Measurements from ENCODE around the gene DSG1.
"Not testable (repeated sequence)": the region's sequence is repeated elsewhere in the genome, so short reads cannot be mapped to it uniquely, and the experiment has no call there.

DSG1 gene

DNA sequence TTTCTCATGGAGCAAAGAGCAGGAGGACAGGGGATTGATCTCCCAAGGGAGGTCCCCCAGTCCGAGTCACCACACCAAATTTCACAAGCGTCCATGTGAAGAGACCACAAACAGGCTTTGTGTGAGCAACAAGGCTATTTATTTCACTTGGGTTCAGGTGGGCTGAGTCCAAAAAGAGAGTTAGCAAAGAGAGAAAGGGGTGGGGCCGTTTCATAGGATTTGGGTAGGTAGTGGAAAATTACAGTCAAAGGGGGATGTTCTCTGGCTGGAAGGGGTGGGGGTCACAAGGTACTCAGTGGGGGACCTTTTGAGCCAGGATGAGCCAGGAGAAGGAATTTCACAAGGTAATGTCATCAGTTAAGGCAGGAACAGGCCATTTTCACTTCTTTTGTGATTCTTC is 28.5 kb upstream of the DSG1 start:
- H3K4me1 ChIP-seq (ENCODE audit: control insufficient read depth, insufficient read depth, low read length); H3K27me3 ChIP-seq (ENCODE audit: control insufficient read depth, insufficient read depth, low read length, poor library complexity, severe bottlenecking); H3K4me3 ChIP-seq (ENCODE audit: insufficient read depth, low read depth, low read length); H3K27ac ChIP-seq (ENCODE audit: insufficient read depth, low read depth, low read length, poor library complexity, severe bottlenecking); H3K36me3 ChIP-seq (ENCODE audit: control insufficient read depth, insufficient read depth, low read length); H3K9me3 ChIP-seq (ENCODE audit: control insufficient read depth, low read length): not testable (repeated sequence)
- WGBS, 2 experiments: 58% methylated on average over 3 of the region's 3 CpGs

DNA sequence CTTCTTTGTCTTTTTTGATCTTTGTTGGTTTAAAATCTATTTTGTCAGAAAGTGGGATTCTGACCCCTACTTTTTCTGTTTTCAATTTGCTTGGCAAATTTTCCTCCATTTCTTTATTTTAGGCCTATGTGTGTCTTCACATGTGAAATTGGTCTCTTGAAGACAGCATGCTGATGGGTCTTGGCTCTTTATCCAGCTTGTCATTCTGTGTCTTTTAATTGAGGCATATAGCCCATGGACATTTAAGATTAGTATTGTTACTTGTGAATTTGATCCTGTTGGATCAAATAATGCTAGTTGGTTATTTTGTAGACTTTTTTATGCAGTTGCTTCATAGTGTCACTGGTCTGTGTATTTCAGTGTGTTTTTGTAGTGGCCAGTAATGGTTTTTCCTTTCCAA is 26.3 kb upstream of the DSG1 start:
- no peaks in the 10 kb centered on the region for H3K4me1 ChIP-seq (ENCODE audit: control insufficient read depth, insufficient read depth, low read length)
- no peaks in the 10 kb centered on the region for H3K27me3 ChIP-seq (ENCODE audit: control insufficient read depth, insufficient read depth, low read length, poor library complexity, severe bottlenecking)
- no peak overlapping the region for H3K4me3 ChIP-seq (ENCODE audit: insufficient read depth, low read depth, low read length)
- H3K36me3 ChIP-seq (ENCODE audit: control insufficient read depth, insufficient read depth, low read length): no peaks in the 10 kb centered on the region
- H3K27ac ChIP-seq (ENCODE audit: insufficient read depth, low read depth, low read length, poor library complexity, severe bottlenecking): no peak overlapping the region
- H3K9me3 ChIP-seq (ENCODE audit: control insufficient read depth, low read length): no peaks in the 10 kb centered on the region

DNA sequence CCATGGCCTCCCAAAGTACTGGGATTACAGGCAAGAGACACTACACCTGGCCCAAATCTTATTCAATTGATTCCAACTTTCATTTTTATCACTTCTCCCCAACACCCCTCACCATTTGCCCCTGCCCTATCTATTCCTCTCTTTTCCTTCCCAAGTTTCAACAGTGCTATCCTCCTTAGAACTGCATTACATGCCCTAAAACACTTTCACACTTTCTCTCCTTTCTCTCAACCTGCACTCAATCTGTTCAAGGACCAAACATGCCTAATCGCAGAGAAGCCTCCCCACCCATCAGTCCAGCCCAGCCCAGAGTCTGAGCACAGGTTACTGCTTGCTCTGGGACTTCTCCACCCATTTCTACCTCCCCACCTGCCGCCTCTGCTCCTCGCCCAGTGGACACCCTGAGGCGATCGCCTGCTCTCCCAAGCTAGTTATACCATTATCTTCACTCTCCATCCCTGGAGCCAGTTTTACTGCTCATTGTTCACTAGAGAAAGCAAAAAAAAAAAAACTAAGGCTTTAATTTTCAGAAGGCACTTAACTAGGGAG is 23.7 kb upstream of the DSG1 start:
- Histone ChIP-seq H3K9me3 (ENCODE audit: control insufficient read depth, low read length) (no peaks in the 10 kb centered on the region), H3K4me3 (ENCODE audit: insufficient read depth, low read depth, low read length) (no peak overlapping the region), H3K4me1 (ENCODE audit: control insufficient read depth, insufficient read depth, low read length) (no peaks in the 10 kb centered on the region), H3K36me3 (ENCODE audit: control insufficient read depth, insufficient read depth, low read length) (no peaks in the 10 kb centered on the region), H3K27ac (ENCODE audit: insufficient read depth, low read depth, low read length, poor library complexity, severe bottlenecking) (no peak overlapping the region), H3K27me3 (ENCODE audit: control insufficient read depth, insufficient read depth, low read length, poor library complexity, severe bottlenecking) (no peaks in the 10 kb centered on the region)
- WGBS, 2 experiments: 89 to 92% methylated on average over 5 of the region's 5 CpGs

DNA sequence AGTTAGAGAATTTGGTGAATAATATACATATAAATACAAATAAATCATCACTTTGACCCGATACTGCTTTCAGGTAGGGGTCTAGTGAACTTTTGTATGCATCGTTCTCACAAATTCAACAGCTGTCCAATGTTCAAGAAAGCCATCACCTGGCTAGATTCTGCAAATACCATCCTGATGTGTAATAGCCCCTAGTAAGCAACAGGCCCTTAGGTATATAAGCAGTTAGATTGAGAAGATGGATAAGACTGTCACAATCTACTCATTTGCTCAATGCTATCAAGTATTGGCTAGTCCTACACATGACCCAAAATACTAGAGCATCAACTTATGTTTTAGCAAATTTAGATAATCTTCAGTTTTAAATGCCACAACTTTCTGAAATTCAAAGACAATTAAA is 20.7 kb upstream of the DSG1 start:
- H3K36me3 ChIP-seq (ENCODE audit: control insufficient read depth, insufficient read depth, low read length): no peaks in the 10 kb centered on the region
- WGBS, 2 experiments: 95 to 100% methylated on average over 2 of the region's 2 CpGs
- no peaks in the 10 kb centered on the region for H3K9me3 ChIP-seq (ENCODE audit: control insufficient read depth, low read length)
- no peaks in the 10 kb centered on the region for H3K27me3 ChIP-seq (ENCODE audit: control insufficient read depth, insufficient read depth, low read length, poor library complexity, severe bottlenecking)
- H3K27ac ChIP-seq (ENCODE audit: insufficient read depth, low read depth, low read length, poor library complexity, severe bottlenecking): no peak overlapping the region
- peaks cover 15% of the 10 kb centered on the region for H3K4me1 ChIP-seq (ENCODE audit: control insufficient read depth, insufficient read depth, low read length)
- no peak overlapping the region for H3K4me3 ChIP-seq (ENCODE audit: insufficient read depth, low read depth, low read length)

DNA sequence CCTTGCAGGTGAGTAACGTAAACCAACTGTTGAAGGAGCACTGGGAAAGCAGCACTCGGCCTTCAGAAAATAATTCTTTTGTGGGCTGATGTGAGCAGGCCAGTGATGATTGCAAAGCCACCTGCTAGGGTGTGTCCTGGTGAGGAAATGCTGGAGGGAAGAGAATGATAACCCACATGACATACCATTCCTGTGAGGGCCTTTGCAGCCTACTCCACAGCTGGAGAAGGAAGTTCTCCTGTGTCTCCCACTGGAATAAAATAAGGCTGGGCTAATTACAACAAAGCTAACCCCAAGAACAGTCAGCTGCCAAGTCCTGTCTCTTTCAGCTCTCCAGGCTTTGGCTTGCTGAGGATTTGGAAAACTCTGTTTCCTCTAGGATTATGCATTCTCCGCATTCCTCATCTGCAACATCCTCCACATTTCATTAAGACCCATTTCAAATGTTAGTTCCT is 16.7 kb upstream of the DSG1 start:
- Histone ChIP-seq H3K27me3 (ENCODE audit: control insufficient read depth, insufficient read depth, low read length, poor library complexity, severe bottlenecking) (no peaks in the 10 kb centered on the region), H3K36me3 (ENCODE audit: control insufficient read depth, insufficient read depth, low read length) (no peaks in the 10 kb centered on the region), H3K4me3 (ENCODE audit: insufficient read depth, low read depth, low read length) (no peak overlapping the region), H3K9me3 (ENCODE audit: control insufficient read depth, low read length) (no peaks in the 10 kb centered on the region), H3K4me1 (ENCODE audit: control insufficient read depth, insufficient read depth, low read length) (peaks cover 15% of the 10 kb centered on the region), H3K27ac (ENCODE audit: insufficient read depth, low read depth, low read length, poor library complexity, severe bottlenecking) (no peak overlapping the region)
- 90% methylated on average over 3 of the region's 3 CpGs for WGBS, 2 experiments

DNA sequence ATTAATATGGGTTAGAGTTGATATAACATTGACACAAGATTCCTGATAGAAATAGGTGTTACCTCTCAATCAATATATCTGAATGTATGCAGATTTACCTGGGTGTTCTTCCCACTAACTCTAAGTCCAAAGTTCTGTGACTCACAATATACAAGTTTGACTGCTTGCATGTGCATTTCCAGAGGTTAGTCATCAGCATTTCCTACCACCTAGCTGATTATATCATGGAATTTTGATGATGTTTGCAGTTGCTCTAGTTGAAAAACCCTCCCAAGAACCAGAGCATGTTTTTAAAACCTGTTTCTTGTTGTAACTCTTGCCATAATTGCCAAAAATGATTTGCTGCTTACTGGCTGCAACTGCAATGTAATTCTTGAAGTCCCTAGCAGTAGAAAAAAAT is 15.0 kb upstream of the DSG1 start:
- Histone ChIP-seq H3K4me1 (ENCODE audit: control insufficient read depth, insufficient read depth, low read length) (peaks cover 15% of the 10 kb centered on the region), H3K4me3 (ENCODE audit: insufficient read depth, low read depth, low read length) (no peak overlapping the region), H3K27ac (ENCODE audit: insufficient read depth, low read depth, low read length, poor library complexity, severe bottlenecking) (no peak overlapping the region), H3K36me3 (ENCODE audit: control insufficient read depth, insufficient read depth, low read length) (no peaks in the 10 kb centered on the region), H3K9me3 (ENCODE audit: control insufficient read depth, low read length) (no peaks in the 10 kb centered on the region), H3K27me3 (ENCODE audit: control insufficient read depth, insufficient read depth, low read length, poor library complexity, severe bottlenecking) (no peaks in the 10 kb centered on the region)

DNA sequence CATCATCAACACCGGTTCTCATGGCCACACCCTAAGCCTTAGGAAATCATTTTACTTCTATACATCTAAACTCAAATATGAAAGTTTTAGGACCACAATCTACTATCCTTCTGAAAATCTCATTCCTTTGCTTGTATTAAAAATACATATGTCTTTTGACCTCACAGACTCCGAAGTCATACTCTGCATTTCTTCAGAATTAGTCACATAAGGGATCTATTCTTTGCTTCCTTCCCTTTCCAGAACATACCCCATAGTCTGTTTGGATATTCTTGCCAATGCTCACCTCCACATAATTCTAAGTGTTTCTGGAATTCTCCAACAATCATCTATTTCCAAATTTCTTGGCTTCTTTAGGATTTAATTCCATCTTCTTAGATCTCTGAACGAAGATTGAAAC is 14.2 kb upstream of the DSG1 start:
- Histone ChIP-seq H3K4me1 (ENCODE audit: control insufficient read depth, insufficient read depth, low read length) (peaks cover 15% of the 10 kb centered on the region), H3K4me3 (ENCODE audit: insufficient read depth, low read depth, low read length) (no peak overlapping the region), H3K27ac (ENCODE audit: insufficient read depth, low read depth, low read length, poor library complexity, severe bottlenecking) (no peak overlapping the region), H3K36me3 (ENCODE audit: control insufficient read depth, insufficient read depth, low read length) (no peaks in the 10 kb centered on the region), H3K9me3 (ENCODE audit: control insufficient read depth, low read length) (no peaks in the 10 kb centered on the region), H3K27me3 (ENCODE audit: control insufficient read depth, insufficient read depth, low read length, poor library complexity, severe bottlenecking) (no peaks in the 10 kb centered on the region)
- WGBS, 2 experiments: 90 to 91% methylated on average over 3 of the region's 3 CpGs

DNA sequence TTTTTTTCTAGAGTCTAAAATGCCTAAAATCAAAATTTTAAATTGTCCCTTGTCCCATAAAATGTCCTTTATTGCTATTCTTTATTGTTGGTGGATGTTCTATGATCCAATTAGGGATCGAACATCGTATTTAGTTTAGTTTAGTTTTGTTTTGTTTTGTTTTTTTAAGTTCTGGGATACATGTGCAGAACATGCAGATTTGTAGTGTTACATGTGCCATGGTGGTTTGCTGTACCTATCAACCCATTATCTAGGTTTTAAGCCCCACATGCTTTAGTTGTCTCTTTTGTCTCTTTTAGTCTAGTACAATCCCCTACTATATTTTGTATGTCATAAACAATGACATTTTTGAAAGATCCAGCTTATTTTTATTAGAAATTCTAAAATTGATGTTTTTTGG is 8.8 kb upstream of the DSG1 start:
- Histone ChIP-seq H3K4me3 (ENCODE audit: insufficient read depth, low read depth, low read length) (no peak overlapping the region), H3K36me3 (ENCODE audit: control insufficient read depth, insufficient read depth, low read length) (no peaks in the 10 kb centered on the region), H3K27ac (ENCODE audit: insufficient read depth, low read depth, low read length, poor library complexity, severe bottlenecking) (no peak overlapping the region), H3K27me3 (ENCODE audit: control insufficient read depth, insufficient read depth, low read length, poor library complexity, severe bottlenecking) (no peaks in the 10 kb centered on the region), H3K4me1 (ENCODE audit: control insufficient read depth, insufficient read depth, low read length) (no peaks in the 10 kb centered on the region), H3K9me3 (ENCODE audit: control insufficient read depth, low read length) (no peaks in the 10 kb centered on the region)
- WGBS, 2 experiments: 92 to 94% methylated on average over 2 of the region's 2 CpGs

DNA sequence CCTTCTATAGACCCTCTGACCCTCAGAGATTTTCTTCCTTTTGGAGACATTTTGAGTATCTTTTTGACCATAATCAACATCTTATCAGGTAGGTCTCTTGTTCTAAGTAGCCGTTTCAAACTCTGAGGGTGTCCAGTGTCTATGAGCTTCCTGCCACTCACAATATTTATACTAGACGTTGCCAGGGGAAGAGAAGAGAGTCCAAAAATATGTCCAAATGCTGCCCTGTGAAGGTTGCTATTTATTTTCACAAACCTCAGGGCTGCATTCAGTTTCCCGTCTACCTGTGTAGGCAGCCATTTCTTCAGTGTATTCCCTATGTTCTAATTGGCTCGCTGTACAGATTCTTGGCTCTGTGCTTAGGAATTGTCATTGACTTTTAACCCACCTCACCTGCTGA is 986 bp upstream of the DSG1 start:
- H3K27me3 ChIP-seq (ENCODE audit: control insufficient read depth, insufficient read depth, low read length, poor library complexity, severe bottlenecking): no peaks in the 10 kb centered on the region
- 90 to 93% methylated on average over 4 of the region's 4 CpGs for WGBS, 2 experiments
- H3K9me3 ChIP-seq (ENCODE audit: control insufficient read depth, low read length): no peaks in the 10 kb centered on the region
- H3K27ac ChIP-seq (ENCODE audit: insufficient read depth, low read depth, low read length, poor library complexity, severe bottlenecking): no peak overlapping the region
- H3K4me3 ChIP-seq (ENCODE audit: insufficient read depth, low read depth, low read length): no peak overlapping the region
- H3K36me3 ChIP-seq (ENCODE audit: control insufficient read depth, insufficient read depth, low read length): no peaks in the 10 kb centered on the region
- no peaks in the 10 kb centered on the region for H3K4me1 ChIP-seq (ENCODE audit: control insufficient read depth, insufficient read depth, low read length)

DNA sequence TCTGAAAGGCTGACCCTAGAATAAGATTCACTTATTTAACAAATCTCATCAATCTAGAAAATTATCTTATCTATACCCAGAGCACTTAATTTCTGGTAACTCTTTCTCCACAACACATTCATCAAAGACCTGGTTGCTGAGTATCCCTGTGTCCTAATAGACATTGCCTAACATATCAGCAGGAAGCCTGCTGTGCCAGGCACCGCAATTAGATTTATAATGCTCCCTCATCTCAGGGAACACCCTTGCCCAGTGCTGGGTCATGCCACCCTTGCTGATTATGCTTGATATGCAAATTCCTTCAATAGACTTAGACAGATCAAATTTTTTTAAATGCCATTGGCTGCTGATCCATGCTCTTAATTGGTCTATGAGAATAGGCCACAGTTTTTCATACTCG is 3.8 kb downstream of the DSG1 start:
- no peaks in the 10 kb centered on the region for H3K27me3 ChIP-seq (ENCODE audit: control insufficient read depth, insufficient read depth, low read length, poor library complexity, severe bottlenecking)
- H3K9me3 ChIP-seq (ENCODE audit: control insufficient read depth, low read length): no peaks in the 10 kb centered on the region
- H3K4me1 ChIP-seq (ENCODE audit: control insufficient read depth, insufficient read depth, low read length): no peaks in the 10 kb centered on the region
- WGBS, 2 experiments: 50 to 96% methylated on average over 1 to 2 of the region's 2 CpGs
- H3K27ac ChIP-seq (ENCODE audit: insufficient read depth, low read depth, low read length, poor library complexity, severe bottlenecking): no peak overlapping the region
- no peaks in the 10 kb centered on the region for H3K36me3 ChIP-seq (ENCODE audit: control insufficient read depth, insufficient read depth, low read length)
- no peak overlapping the region for H3K4me3 ChIP-seq (ENCODE audit: insufficient read depth, low read depth, low read length)

DNA sequence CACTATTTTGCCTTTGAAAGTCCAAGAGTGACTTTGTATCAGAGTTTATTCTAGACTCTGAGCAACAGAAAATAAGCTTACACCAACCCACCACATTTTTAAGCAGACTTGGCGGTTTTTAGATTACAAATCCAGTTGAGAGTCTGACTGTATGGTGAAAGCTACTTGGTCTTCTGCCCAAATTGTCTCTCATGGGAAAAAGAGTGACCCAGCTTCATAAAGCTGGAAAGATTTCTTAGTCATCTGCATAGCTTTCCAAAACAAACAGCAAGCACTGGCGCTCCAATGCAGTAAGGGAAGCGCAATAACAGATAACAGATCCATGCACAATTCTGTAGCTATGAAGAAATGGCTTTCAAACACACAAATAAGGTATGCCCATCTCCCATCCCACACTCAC is 7.1 kb downstream of the DSG1 start:
- Histone ChIP-seq H3K9me3 (ENCODE audit: control insufficient read depth, low read length) (no peaks in the 10 kb centered on the region), H3K27me3 (ENCODE audit: control insufficient read depth, insufficient read depth, low read length, poor library complexity, severe bottlenecking) (no peaks in the 10 kb centered on the region), H3K36me3 (ENCODE audit: control insufficient read depth, insufficient read depth, low read length) (no peaks in the 10 kb centered on the region), H3K27ac (ENCODE audit: insufficient read depth, low read depth, low read length, poor library complexity, severe bottlenecking) (no peak overlapping the region), H3K4me1 (ENCODE audit: control insufficient read depth, insufficient read depth, low read length) (no peaks in the 10 kb centered on the region), H3K4me3 (ENCODE audit: insufficient read depth, low read depth, low read length) (no peak overlapping the region)
- 95 to 100% methylated on average over 3 of the region's 3 CpGs for WGBS, 2 experiments

Measured in ectodermal cell (in vitro differentiated cells).